ENCODE measurements around the gene CNTNAP5.
"Not testable (repeated sequence)": the region's sequence is repeated elsewhere in the genome, so short reads cannot be mapped to it uniquely, and the experiment has no call there.

CNTNAP5 gene

GRCh38 chr2:124407836-124408534 lies 382.9 kb downstream of the CNTNAP5 start:
- not testable (repeated sequence) for DNase-seq (ENCODE audit: insufficient read length, low spot score); FAIRE-seq

GRCh38 chr2:124424074-124424473 lies 399.0 kb downstream of the CNTNAP5 start:
- DNase-seq (ENCODE audit: insufficient read length, low spot score) (no peak), FAIRE-seq (no peak)

GRCh38 chr2:124426122-124426521 lies 401.0 kb downstream of the CNTNAP5 start:
- FAIRE-seq (no peak), DNase-seq (ENCODE audit: insufficient read length, low spot score) (no peak)

GRCh38 chr2:124426625-124427024 lies 401.5 kb downstream of the CNTNAP5 start:
- no peak for FAIRE-seq

GRCh38 chr2:124437811-124438210 lies 412.7 kb downstream of the CNTNAP5 start:
- DNase-seq (ENCODE audit: insufficient read length, low spot score): no peak
- FAIRE-seq: no peak

More at GRCh38 chr2:124426625-124427024, 401.5 kb downstream of the CNTNAP5 start:
- no peak for DNase-seq (ENCODE audit: insufficient read length, low spot score)

GRCh38 chr2:124450481-124450880 lies 425.4 kb downstream of the CNTNAP5 start:
- FAIRE-seq: no peak

GRCh38 chr2:124476291-124476690 lies 451.2 kb downstream of the CNTNAP5 start:
- no peak for FAIRE-seq

More at GRCh38 chr2:124450481-124450880, 425.4 kb downstream of the CNTNAP5 start:
- DNase-seq (ENCODE audit: insufficient read length, low spot score): no peak

GRCh38 chr2:124478761-124479160 lies 453.7 kb downstream of the CNTNAP5 start:
- DNase-seq (ENCODE audit: insufficient read length, low spot score) (no peak), FAIRE-seq (no peak)

More at GRCh38 chr2:124476291-124476690, 451.2 kb downstream of the CNTNAP5 start:
- DNase-seq (ENCODE audit: insufficient read length, low spot score): no peak

GRCh38 chr2:124480958-124481357 lies 455.9 kb downstream of the CNTNAP5 start:
- no peak for DNase-seq (ENCODE audit: insufficient read length, low spot score)
- FAIRE-seq: no peak

- FAIRE-seq: no peak
- DNase-seq (ENCODE audit: insufficient read length, low spot score): no peak
Measured at GRCh38 chr2:124482044-124482443, 457.0 kb downstream of the CNTNAP5 start.

GRCh38 chr2:124482551-124482950 lies 457.5 kb downstream of the CNTNAP5 start:
- no peak for DNase-seq (ENCODE audit: insufficient read length, low spot score)
- no peak for FAIRE-seq

GRCh38 chr2:124485659-124486058 lies 460.6 kb downstream of the CNTNAP5 start:
- no peak for FAIRE-seq

GRCh38 chr2:124489686-124490085 lies 464.6 kb downstream of the CNTNAP5 start:
- DNase-seq (ENCODE audit: insufficient read length, low spot score) (no peak), FAIRE-seq (no peak)

More at GRCh38 chr2:124485659-124486058, 460.6 kb downstream of the CNTNAP5 start:
- no peak for DNase-seq (ENCODE audit: insufficient read length, low spot score)

GRCh38 chr2:124501575-124502152 lies 476.6 kb downstream of the CNTNAP5 start:
- no peak for FAIRE-seq

GRCh38 chr2:124514236-124514635 lies 489.1 kb downstream of the CNTNAP5 start:
- no peak for FAIRE-seq
- no peak for DNase-seq (ENCODE audit: insufficient read length, low spot score)

More at GRCh38 chr2:124501575-124502152, 476.6 kb downstream of the CNTNAP5 start:
- DNase-seq (ENCODE audit: insufficient read length, low spot score): no peak

GRCh38 chr2:124520953-124521352 lies 495.9 kb downstream of the CNTNAP5 start:
- FAIRE-seq: no peak
- no peak for DNase-seq (ENCODE audit: insufficient read length, low spot score)

GRCh38 chr2:124523096-124523495 lies 498.0 kb downstream of the CNTNAP5 start:
- DNase-seq (ENCODE audit: insufficient read length, low spot score) (no peak), FAIRE-seq (no peak)

- DNase-seq (ENCODE audit: insufficient read length, low spot score) (no peak), FAIRE-seq (no peak)
Measured at GRCh38 chr2:124524155-124524915, 499.2 kb downstream of the CNTNAP5 start.

GRCh38 chr2:124526221-124526620 lies 501.1 kb downstream of the CNTNAP5 start:
- DNase-seq (ENCODE audit: insufficient read length, low spot score) (no peak), FAIRE-seq (no peak)

- DNase-seq (ENCODE audit: insufficient read length, low spot score) (no peak), FAIRE-seq (no peak)
Measured at GRCh38 chr2:124530203-124530602, 505.1 kb downstream of the CNTNAP5 start.

GRCh38 chr2:124533226-124533954 lies 508.3 kb downstream of the CNTNAP5 start:
- FAIRE-seq: no peak
- no peak for DNase-seq (ENCODE audit: insufficient read length, low spot score)

All from GM19239 (cell line).